ENCODE results near the gene PIGU.

PIGU gene

DNA sequence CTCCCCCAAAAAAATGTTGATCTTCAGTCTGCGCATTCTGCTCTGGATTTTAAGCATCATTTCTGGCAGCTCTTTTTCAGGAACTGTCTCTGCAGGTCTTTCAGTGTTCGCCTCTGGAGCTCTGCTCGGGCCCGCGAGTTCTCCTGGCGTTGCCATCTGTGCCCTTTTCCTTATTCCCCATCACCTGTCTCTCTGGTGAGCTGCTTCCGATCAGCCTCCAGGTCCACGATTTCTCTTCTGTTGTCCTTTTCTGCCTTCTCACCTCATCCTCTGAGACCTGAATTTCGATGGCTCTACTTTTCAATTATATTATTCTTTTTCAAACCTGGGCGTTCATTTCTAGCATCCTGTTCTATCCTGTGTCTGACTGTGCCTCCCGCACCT is 119.0 kb downstream of the PIGU start:
- DNase-seq (ENCODE audit: low read depth), result no peak

DNA sequence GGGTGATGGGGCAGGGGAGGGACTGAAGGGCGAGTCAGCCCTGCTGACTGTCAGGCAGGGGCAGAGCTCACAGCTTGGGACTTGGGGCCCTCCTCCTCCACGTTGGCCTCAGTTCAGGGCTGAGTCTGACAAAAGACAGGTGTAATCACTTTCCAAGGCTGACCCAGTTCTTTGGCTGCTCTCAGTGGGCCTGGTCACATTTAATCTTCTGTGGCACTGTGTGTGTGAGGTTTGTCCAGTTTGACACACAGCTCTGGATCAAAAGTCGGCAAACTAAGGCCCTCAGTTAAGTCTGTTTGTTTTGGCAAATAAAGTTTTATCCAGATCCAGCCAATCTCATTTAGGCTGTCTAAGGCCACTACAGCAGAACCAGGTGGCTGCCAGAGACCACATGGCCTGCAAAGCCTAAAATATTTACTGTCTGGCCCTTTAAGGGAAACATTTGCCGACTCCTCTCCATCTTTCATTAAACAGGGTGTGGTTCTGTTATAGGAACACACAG is 123.5 kb downstream of the PIGU start:
- no peak for DNase-seq (ENCODE audit: low read depth)

DNA sequence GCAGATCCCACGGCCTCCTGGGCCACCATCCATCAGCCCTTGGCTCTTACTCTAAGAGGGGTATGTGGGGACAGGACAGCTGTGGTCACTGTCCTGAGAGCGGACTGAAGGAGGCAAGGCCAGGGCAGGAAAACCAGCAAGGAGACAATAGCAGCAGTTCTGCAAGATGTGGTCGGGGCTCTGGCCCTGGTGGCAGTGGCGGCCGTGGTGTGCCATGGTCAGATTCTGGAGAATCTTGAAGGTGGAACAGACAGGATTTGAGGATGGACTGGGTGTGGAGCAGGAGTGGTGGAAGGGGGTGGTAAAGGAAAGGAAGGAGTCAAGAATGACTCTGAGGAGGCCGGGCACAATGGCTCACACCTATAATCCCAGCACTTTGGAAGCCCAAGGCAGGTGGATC is 124.3 kb downstream of the PIGU start:
- no peak for DNase-seq (ENCODE audit: low read depth)

DNA sequence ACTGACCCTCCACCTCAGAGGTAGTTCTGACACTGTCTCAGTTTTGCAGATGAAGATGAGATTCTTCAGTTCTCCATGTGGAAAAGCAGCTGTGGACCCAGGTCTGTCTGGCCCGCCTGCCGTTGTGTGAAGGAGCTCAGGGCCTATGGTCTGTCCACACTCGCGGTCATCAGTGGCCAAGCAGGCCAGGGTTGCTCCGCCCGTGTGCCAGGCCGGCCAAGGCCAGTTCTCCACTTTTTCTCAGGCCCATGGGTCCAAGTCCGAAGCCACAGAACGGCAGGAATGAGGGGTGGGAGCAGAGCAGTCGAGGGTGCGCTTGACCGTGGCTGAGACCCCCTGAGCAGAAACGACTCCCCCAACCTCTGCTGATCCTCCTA is 127.0 kb downstream of the PIGU start:
- DNase-seq (ENCODE audit: low read depth), result no peak

DNA sequence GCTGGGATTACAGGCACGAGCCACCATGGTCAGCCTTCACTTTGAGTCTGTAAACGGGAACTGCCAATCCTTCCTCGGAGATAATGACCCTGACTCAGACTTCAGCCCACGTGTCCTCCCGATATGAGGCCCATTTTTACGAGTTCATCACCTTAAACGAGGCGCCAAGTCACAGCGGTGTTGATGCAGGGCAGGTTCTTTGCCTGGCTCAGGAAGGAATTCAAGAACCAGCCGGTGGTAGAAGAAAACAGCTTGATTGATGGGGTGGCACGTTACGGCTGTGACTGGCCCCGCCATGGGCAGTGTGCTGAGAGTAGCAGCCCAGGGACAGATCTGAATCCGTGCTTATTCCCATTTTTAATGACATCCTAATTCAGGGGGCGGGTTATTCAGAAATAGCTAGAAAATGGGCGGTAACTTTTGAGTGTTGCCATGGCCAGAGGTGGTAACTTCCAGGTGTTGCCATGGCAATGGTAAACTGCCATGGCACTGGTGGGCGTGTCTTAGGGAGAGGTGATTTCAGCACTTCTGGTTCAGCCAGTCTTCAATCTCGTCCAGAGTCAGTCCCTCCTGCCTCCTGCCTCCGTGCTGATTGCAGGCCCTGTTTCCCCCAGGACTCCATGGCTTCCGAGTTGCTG is 127.5 kb downstream of the PIGU start:
- DNase-seq (ENCODE audit: low read depth), result no peak

- no peak for DNase-seq (ENCODE audit: low read depth)
These were observed 128.9 kb downstream of the PIGU start for GRCh38 chr20:34547844-34548613.

- DNase-seq (ENCODE audit: low read depth), result no peak
These were observed 130.1 kb downstream of the PIGU start for GRCh38 chr20:34546751-34547181.

- DNase-seq (ENCODE audit: low read depth), result no peak
These were observed 132.6 kb downstream of the PIGU start for GRCh38 chr20:34544109-34544796.

DNA sequence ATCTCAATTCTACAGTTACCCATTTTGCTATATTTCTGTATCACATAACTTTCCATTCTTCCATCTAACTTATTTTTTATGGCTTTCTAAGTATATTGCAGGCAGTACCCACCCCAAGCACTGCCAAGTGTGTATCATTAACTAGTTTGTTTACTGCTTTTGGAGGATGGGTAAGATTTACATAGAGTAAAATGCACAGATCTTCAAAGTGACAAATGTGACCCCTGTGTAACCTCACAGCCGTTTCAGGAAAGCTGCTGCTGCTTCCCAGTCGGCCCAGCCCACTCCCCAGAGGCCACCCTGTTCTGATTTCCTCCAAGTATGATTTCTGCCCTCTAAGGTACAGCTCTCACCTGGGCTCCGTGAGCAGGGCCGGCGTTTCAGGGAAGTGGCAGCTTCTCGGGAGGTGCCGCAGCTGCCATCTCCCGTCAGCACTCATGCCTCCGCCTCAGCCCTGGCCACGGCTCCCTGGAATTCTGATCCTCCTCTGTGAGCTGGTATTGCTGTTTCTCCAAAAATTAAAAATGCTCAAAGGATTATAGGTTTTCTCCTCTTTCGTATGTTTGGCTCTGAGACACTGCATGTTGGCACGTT is 133.3 kb downstream of the PIGU start:
- no peak for DNase-seq (ENCODE audit: low read depth)

DNA sequence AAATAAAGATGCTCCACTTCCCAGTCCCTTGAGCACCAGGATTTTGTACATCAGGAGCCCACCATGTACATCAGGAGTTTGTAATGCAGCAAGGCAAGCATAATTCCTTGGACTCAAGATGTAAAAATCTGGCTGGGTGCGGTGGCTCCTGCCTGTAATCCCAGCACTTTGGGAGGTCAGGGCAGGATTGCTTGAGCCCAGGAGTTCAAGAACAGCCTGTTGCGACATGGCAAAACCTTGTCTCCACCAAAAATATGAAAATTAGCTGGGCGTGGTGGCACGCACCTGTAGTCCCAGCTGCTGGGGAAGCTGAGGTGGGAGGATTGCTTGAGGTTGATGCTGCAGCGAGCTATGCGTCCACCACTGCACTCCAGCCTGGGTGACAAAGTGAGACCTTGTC is 134.5 kb downstream of the PIGU start:
- no peak for DNase-seq (ENCODE audit: low read depth)

- DNase-seq (ENCODE audit: low read depth), result no peak
These were observed 135.0 kb downstream of the PIGU start for GRCh38 chr20:34541917-34542316.

- DNase-seq (ENCODE audit: low read depth), result no peak
These were observed 135.5 kb downstream of the PIGU start for GRCh38 chr20:34541264-34541901.

DNA sequence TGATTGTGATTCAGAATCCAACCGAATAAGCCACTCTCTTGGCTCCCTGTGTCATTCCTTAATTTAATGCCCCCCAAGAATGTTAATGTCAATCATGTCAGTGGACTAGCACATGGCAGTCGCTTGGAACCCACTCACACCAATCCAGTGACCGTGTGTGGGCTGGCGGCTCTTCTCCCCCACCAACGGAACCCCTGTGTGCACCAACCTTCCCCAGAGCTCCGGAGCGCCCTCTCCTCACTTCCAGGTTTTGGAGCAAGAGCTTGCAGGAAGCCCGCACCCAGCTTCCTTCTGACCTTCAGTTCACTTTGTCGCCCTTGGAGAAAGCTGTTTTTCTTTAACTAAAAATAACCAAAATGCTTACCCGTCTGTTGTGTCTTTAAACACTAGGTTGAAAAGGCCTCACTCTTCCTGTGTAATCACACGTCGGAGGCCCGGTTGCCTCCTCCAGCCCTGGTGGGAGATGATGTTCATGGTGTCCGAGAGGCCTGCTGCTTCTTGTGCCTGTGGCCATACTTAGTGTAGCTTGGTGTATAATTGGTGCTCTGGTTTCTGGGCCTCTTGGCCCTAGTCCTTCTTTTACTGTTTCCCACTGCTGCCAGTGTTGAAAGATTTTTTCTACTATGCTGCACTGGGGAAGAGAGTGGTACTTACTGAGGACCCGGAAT is 136.2 kb downstream of the PIGU start:
- no peak for DNase-seq (ENCODE audit: low read depth)

- DNase-seq (ENCODE audit: low read depth), result no peak
These were observed 137.1 kb downstream of the PIGU start for GRCh38 chr20:34539756-34540155.

DNA sequence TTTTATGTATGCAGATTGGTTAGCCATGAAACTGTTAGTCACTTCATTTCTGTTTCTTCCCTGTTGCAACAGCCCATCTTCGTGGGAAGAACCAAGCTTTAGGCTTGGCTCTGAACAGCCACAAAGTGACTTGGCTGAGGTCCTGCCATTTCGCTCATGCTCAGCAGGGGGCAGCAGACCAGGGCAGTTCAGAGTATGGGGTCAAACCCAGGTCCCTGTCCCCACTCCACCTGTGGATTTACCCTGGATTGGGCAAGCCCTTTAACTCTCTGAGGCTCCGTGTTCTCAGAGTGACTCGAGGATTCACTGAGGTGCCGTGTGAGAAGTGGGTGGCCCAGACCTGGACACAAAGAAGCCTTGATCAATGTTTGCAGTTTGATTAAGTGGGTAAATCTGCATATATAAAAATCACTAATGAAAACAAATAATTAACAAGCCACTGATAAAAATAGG is 138.2 kb downstream of the PIGU start:
- DNase-seq (ENCODE audit: low read depth), result no peak

DNA sequence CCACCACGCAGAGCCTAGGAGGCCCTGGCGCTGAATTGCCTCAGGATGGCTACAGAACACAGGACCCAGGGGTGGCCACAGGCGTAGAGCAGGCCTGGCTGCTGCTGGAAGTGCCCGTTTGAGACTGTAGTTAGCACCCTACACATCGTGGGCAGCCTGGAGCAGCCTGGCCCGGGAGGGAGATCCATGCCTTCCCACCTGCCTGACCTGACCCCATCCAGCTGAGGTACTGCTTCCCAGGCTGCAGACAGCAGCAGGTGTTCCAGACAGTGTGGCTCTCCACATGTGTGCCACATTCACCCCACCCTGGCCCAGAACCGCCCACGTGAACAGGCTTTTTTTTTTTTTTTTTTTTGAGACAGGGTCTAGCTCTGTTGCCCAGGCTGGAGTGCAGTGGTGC is 139.2 kb downstream of the PIGU start:
- no peak for DNase-seq (ENCODE audit: low read depth)

DNA sequence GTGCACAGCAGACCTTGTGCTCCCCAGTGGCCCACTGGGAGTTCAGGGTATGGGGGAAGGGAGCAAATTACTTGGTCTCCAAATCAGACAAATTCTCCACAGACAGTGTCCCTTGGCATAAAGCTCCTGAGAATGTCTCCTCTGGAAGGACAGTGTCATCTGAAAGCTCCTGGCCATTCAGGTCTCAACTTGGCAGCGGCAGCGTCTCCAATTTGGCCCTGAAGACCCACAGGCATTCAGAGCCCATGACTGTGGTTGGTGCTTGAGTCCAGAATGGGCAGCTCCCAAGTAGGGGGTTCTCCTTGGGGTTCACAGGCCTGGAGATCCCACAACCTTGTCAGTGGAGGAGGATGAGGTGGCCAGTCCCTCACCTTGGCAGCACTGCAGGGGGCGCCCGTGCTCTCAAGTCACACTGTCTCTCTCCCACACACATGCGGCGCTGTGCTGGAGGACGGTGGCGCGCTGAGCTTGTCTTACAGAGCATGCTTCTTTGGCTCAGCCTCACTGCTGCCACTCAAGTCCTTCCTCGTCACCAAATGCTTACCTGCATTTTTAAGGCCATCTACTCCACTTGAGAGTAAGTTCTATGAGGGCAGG is 140.0 kb downstream of the PIGU start:
- DNase-seq (ENCODE audit: low read depth), result no peak

DNA sequence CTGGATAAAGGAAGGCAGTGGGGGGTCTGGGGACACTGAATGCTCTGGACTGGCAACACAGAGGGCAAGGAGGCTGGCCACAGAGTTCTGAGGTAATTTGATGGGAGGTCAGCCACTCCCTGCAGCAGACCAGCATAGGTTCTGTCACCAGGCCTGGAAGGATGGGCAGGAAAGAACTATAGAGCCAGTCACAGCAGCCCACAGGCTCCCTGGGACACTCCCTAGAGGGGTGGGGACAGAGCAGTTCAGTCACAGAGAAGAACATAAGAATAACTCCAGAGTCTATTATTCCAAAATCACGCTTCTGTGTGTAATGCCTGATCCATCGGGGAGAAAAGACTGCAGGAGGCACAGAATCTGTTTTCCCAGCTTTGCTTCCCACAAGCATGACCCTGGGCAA is 141.0 kb downstream of the PIGU start:
- no peak for DNase-seq (ENCODE audit: low read depth)

DNA sequence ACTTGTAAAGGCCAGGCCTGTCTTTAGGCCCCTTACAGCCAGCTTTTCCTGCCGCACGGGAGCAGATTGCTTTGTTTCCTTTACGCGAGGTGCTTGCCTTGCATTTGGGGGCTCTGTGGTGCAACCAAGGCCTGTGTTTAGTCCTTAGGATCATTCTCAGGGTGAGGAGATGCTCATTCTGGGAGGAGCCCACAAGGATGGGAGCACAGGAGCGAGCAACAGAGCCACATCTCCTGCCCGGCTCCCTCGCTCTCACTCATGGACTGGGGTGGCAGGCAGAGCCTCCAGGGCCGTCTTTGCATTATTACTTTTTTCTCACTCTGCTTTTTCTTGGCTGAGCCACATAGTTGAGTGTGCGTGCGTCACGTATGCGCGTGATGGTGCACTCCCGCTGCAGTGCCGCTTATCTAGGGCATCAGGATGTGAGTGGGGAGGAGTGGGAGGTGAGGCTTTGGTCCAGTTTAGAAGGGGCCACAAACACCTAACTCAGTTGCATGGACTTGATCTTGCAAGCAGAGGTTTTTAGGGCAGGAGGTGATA is 141.5 kb downstream of the PIGU start:
- no peak for DNase-seq (ENCODE audit: low read depth)

DNA sequence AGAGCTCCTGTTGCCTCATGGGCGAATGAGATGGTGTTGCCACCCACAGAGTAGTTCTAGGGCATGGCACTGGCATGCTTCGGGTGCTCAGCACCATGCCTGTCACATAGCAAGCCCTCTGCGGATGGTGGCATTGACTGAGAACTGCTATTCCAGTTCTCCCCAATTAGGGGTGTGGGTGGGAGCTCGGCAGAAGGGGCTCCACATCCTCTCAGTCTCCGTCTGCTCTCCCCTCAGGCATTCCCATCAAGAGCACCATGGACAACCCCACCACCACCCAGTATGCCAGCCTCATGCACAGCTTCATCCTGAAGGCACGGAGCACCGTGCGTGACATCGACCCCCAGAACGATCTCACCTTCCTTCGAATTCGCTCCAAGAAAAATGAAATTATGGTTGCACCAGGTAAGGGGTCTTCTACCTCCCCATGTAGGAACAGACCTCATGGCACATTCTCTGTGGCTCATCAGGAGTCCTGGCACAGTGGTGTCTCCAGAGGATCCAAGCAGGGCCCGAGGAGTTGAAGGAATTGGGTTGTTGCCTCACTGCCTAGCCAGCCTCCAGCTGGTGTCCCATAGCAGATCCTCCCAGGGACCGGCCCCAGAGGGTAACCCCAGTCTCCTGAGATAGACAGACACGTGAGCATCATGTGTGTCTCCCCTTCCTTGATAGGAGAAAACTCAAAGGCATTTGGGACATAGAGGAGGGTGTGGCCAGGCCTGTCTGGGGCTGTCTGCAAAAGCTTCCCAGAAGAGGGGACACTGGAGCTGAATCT is 142.3 kb downstream of the PIGU start:
- DNase-seq (ENCODE audit: low read depth), result no peak

All from non-pigmented ciliary epithelial cell (primary cell).